HG03039 (cell line): ENCODE results near the gene MARCHF5.

Source experiments
- ATAC-seq: cut with Tn5 transposase; IDR thresholded peaks from one replicate; pipeline ENCODE4 v1.9.1; 2021; ENCODE audit warnings: mild to moderate bottlenecking, moderate library complexity; ENCODE audit not compliant: unreplicated experiment

Gene MARCHF5, protein sequence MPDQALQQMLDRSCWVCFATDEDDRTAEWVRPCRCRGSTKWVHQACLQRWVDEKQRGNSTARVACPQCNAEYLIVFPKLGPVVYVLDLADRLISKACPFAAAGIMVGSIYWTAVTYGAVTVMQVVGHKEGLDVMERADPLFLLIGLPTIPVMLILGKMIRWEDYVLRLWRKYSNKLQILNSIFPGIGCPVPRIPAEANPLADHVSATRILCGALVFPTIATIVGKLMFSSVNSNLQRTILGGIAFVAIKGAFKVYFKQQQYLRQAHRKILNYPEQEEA

DNA sequence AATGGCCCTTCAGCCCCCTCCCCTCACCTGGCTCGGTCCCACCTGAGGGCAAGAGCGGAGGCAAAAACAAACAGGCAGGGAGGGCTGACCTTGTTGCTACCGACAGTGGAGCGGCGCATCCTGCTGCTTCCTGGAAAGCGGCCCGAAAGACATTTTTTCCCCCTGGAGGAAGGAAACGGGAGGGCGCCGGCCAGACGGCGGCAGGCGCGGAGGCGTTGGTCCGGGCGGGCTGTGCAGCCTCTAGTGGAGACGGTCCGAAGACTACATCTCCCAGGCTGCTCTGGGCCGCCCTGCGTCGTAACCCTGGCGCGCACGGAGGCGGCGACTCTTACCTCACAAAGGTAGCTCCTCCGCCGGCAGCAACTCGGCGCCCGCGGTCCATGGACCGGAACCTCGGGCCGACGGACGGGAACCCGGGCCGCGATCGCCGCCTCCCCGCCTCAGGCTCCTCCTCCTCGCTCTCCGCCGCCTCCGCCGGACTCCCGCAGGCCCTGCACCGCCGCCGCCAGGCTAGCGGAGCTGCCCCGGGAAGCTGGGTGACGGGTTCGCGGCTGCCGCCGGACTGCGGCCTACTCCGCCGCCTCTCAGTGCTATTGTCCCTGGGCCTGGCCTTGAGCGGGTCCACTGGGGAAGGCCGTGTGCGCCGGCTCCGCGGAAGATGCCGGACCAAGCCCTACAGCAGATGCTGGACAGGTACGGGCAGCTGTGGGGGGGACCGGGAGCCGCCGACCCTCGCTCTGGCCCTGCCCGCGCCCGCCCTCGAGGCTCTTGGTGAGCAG lies at the start of gene MARCHF5, which contains the start of gene CPEB3:
MARCHF5 (plus strand) TSS at position 331 of the 779 bp plus-strand sequence; CDS start at position 659, 328 bp downstream.
CPEB3 (minus strand) TSS at position 242 of the 779 bp plus-strand sequence. CDS start 50,728 bp downstream, outside the sequence.
- ATAC-seq: peak; percentile 98

DNA sequence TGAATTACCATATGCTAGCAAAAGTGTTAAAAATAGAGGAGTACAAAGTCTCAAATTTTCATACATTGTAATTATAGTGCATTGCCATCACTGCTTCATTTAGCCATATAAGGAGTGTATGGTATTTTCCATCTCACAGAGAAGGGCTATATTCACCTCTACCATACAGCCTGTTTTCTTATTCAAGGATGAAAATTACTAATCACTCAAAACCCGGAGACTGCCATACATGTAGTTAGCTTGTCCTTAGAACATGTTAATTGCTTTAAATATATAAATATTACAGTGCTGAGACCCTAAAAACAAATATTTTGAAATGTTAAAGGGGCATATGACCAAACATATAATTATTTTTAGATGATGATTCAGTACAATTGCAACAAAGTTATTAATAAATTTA lies 49.5 kb upstream of the MARCHF5 start:
- ATAC-seq: no peak

DNA sequence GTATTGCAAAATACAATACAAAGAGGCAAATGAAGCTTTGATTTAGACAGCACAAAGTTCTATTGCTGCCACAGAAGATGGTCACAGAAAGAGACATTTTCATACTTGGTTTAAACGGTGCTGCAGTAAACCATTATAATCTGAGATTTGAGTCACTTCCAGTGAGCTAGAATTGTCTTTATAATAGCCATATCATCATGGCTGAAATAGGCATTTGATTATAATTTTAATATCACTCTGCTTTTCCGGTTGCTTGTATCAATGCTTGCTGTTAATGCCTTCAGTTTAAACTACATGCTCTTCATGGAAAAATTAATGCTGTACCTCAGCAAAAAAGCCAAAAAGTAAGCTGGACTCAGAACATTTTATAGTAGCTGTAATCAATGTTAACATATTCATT lies 48.6 kb upstream of the MARCHF5 start:
- ATAC-seq: no peak

DNA sequence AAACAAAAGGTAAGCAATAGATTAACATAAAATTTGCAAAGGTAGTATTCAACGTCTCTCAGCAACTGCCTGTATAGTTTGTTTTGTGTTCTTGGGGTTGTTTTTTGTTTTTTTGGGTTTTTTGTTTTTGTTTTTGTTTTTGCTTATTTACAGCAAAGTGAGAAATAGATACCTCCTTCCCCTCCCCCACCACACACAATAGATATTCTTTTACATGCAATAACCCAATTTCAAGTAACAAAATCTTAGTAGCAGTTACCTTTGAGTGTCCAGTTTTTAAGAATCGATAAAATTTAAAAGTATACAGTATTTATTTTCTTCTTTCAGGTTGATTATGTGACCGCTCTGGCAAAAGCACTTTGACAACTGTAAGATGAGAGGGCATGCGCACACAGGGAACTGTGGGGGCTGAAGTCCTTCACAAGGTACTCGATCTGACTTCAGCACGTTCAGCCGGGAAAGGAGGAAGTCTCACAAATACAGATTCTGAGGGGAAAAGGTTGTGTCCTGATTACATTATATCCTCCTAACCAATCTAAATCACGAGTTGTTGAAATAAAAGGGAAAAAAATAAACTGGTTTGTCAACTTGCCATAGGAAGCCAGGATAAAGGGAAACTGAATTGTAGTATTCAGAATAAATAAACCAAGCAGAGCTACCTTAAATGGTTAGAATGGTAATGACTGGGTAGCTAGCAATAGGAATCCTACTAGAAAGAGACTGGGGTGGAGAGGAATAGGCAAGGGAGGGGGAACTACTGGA lies 47.9 kb upstream of the MARCHF5 start:
- ATAC-seq: no peak

DNA sequence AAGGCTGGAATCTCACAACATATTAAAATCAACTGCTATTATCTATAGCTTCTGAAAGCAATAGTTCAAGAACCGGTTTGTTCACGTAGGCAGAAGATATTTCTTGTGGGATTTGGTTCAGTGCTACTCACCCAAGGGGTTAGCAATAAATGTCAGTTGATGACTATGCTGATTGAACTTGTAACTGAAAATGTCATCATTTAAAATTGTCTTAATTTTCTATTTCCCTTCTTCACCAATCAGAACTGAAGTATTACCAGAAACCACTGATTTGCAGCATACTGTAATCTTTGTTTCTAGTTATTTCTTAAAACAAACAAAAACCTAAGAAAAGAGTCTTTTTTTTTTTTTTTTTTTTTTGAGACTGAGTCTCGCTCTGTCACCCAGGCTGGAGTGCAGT lies 46.2 kb upstream of the MARCHF5 start:
- no peak for ATAC-seq

DNA sequence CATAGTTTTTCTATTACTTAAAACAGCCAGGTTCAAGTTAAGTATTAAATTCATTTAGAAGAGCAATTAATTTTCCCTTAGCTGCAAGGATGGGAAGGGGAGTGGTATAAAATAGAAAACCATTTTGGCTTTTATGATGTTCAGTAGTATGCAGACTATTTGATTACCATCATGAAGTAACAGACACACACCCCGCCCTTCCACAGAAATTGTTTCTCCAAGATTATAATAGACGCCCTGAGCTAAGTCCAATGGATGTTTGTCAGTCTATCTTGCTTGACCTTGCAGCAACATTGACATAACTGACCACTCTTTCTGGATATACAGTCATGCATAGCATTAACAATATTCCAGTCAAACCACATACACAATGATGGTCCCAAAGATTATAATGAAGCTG lies 42.4 kb upstream of the MARCHF5 start:
- no peak for ATAC-seq

DNA sequence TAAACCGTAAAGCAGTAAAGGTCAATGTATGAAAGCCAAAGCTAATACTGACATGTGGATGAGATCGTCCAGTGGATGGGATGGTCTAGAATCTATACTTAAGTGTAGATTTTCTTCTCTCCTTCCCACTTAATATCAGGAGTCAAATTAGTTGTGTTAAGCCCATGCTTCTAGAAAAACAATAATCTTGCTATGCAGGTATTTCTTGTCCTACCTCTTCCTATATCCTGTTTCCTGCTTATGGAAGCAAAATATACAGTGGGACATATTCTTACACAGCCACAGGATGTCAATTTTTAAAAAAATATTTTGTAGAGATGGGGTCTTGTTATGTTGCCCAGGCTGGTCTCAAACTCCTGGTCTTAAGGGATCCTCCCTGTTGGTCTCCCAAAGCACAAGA lies 27.6 kb upstream of the MARCHF5 start:
- no peak for ATAC-seq

DNA sequence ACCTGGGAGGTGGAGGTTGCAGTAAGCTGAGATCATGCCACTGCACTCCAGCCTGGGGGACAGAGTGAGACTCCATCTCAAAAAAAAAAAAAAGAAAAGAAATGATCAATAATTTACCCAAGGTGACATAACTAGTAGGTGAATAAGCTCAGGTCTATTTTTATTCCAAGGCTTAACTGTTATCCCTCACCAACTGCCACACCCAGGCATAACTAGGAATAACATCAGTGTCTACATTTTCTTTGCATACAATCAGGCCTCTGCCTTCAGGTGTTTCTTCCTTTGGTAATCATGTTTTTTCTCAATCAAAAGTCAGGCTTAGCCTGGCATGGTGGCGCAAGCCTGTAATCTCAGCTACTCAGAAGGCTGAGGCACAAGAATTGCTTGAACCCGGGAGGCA lies 26.7 kb upstream of the MARCHF5 start:
- ATAC-seq: no peak

DNA sequence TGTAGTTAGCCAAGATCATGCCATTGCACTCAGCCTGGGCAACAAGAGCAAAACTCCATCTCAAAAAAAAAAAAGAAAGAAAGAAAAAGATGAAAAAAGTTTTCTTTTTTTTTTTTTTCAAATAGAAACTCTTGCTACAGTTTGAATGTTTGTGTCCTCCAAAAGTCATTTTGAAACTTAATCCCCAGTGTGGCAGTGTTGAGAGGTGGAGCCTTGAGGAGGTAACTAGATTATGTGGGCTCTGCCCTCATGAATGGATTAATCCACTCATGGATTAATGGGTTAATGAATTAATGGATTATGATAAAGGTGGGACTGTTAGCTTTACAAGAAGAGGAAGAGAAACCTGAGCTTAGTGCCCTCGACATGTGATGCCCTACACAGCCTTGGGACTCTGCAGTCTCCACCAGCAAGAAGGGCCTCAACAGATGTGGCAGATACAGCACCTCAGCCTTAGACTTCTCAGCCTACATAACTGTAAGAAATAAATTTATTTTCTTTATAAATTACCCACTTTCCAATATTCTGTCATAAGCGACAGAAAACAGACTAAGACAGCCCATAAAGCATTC lies 25.2 kb upstream of the MARCHF5 start:
- ATAC-seq: no peak

DNA sequence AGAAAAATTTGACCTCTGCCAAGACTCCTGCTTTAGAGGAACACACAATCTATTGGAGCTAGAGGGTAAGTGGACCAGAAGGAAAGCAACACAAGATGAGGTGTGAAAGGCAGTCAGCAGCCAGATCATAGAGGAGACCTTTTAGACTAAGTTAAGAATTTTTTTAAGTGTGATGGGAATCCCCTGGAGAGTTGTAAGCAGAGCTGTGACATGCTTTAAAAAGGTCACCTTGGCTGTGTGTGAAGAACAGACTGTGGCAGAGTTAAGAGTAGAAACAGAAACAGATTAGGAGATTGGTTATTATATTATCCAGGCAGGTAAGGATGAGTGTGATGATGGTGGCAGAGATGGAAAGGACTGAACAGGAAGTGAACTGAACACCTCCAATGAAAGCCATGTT lies 23.6 kb upstream of the MARCHF5 start:
- ATAC-seq: no peak

DNA sequence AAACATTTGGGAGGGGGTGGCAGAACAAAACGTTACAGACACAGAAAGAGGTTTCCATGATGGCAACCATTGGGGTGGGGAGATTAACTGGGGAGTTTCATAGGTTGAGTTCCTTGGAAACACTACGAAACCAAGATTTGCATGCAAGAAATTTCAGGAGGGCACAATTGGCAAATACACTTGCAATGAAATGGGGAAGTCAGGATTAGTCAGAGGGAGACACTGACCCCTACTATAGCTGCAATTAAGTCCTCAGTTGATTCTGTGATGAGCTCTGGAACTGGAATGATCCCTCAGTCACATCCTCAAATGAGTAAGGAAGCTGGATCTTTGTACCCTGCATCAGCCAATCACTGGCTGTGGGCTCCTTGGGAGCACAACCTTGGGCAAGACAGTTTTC lies 22.2 kb upstream of the MARCHF5 start:
- ATAC-seq: no peak

DNA sequence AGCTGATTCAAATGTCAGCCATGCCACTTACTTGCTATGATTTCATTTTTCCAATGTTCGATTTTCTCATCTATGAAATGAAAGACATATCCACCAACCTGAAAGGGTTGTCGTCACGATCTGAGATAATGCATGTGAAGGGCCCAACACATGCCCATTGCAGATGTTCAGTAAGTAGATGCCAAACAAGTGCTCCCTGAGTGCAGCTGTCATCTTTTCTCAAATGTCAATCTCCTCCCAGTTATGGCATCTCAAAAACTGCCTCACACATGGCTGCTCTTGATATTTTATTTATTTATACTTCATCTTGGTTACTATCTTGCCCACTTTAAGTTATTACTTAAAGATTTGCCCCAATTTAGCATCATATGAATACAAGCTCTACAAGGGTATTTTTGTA lies 16.9 kb upstream of the MARCHF5 start:
- ATAC-seq: no peak

DNA sequence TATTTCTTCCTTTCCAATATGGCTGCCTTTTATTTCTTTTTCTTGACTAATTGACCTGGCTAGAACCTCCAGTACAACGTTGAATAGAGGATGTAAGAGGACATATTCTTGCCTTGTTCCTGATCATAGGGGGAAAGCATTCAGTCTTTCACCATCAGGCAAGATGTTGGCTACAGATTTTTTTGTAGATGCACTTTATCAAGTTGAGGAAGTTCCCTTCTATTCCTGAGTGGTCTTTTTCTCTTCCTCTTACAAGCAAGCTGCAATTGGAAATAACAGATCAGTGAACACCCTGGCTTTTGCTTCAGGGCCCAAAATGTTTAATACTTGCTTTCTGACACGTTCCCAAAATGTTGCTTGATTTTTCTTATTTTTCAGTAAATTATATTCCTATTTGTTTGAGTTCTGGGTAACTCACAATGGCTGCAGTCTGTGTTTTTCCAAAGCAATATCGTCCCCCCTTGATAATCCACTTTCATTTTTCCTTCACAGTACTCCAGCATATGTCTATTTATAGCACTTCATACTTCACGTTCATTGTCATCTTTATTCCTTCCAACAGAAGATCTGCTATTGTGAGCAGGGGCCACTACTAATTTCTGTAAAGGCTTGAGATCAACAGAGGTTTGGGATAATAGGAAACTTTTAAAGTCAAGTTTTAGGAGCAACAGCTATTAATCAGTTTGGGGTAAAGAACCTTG lies 11.8 kb upstream of the MARCHF5 start:
- ATAC-seq: no peak

DNA sequence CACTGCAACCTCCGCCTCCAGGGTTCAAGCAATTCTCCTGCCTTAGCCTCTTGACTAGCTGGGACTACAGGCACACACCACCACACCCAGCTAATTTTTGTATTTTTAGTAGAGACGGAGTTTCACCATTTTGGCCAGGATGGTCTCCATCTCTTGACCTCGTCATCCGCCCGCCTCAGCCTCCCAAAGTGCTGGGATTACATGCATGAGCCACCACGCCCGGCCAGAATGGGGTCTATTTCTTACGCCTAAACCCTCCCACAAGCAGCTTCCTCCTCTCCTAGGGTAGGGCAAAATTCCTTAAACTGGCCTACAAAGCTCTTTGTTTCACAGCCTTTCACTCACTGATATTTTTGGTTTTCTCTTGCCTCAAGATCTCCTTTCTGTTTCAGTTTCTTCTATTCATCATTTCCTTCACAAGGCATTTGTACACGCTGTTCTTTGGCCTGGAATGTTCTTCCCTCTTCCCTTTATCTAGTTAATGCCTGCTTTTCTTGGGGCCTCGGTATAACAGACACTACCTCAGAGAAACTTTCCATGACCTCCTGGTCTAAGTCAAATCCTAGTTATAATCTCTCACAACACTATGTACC lies 6.8 kb upstream of the MARCHF5 start:
- no peak for ATAC-seq

DNA sequence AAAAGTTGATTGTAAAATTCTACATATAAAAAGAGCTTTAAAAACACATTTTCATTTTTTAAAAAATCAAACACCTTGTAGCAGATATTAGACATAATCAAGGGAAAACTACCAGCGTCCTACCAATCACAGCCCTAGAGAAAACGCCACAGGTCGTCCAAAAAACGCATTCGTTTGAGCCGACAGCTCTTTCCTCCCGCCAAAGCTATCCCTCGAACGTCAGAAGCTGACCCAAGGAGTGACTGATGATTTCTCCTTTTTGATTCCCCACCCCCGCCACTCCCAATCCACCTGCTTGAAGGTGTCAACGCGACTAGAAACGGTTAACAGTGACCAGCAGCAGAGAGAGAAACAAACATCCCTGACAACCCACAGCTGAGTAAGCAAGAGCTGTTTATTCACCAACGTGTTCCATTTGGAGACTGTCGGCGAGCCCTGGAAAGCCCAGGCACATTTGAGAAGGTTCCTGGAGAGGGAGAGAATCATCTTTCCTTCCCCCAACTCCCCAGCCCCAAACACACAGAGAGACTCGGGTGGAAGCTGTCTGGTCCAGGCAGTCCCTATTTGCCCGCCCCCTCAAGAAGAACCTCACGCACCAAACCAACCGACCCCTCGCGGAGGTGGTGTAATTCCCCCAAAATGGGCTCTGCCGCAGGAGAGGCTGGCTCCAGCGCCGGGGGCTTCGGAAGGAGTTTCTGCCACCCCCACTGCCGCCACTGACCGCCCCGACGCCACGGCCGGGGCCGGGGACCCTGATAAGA lies 711 bp upstream of the MARCHF5 start:
- peak; percentile 13 for ATAC-seq

DNA sequence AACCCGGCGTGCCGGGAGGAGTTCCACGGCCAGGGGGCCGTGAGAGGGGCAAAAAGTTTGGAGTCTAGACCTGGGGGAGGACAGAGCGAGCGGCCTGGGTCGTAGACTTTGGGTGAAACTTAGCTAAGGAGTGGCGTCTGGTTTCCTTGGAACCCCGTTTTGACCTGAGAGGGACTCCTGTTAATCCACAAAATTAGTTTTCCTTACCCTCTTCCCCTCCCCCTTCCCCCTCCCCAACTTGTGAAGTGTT lies 574 bp downstream of the MARCHF5 start:
- ATAC-seq: no peak

DNA sequence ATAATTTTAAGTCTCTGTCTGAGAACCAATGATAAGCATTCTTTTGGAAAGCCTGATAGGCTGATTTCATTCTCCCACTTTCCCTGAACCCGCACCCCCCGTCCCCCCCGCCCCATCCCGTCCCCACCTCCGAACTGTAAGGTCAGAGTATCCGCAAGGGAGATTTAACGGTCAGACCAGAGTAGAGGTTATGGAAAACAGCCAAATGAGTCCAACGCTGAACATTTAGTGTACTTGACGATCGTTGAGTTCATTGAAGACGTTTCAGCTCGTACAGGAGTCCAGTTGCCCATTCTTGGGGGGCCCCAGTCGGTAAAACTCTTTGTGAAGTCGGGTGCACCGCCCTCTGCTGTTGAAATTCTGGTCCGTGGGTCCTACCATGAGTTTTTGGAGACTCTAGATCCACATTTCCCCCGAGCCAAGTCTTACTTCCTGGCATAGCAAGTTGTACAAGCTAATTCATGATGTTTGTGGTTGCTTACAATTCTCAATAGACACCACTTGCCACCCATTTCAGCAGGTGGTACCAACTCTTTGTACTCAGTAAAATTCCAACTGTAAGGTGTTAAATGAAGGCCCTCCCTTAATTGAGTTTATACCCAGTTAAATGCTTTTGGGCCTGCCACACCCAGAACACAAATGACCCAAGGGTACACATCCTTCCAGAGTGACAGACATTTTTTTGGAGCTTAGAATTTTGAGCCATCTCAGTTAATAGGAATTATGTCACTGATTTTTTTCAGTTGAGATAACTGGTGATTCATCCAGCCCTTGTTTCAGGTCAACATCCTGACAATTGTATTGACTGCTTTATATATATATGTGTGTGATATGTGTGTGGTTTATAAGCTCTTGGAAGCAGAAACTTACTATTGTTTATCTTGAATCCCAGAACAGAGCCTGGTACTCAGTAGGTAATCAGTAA lies 1.2 kb downstream of the MARCHF5 start:
- no peak for ATAC-seq

DNA sequence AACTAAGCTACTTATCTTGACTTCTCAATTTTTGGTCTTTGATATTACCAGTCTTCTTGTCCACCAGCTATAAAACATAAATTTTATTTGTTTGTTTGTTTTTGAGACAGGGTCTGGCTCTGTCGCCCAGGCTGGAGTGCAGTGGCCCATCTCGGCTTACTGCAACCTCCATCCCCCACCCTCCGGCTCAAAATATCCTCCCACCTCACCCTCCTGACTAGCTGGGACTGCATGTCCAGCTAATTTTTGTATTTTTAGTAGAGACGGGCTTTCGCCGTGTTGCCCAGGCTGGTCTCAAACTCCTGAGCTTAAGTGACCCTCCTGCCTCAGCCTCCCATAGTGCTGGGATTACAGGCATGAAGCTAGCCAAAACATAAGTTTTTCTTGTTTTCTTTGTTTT lies 7.5 kb downstream of the MARCHF5 start:
- ATAC-seq: no peak

DNA sequence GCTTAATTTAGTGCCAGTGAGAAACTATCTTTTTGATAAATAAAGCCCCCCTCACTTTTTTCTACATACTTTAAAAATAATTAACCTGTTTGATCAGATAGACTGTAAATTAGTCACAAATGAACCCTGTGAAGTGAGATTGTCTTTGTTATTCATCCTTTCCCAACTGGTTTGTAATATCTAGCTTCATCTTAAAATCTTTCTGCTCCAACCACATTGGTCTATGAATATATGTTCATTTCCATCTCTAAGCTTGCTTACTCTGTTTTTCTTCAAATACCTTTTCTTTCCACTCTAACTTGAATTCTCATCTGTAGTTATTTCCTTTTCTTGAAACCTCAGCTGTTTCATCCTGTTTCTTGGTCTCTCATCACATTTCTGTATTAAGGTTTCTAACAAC lies 12.1 kb downstream of the MARCHF5 start:
- ATAC-seq: no peak
